ENCODE results near the gene ZC3H12C. TPM values are rescaled to one million over a fixed set of nuclear protein-coding genes. Genes with fewer than 3 reads are reported as not detected.

Gene ZC3H12C
- 85.3 and 89.4 TPM in 2 replicates for total RNA-seq (2013; cell fraction: nucleolus; rRNA removed)
- total RNA-seq (2014; rRNA removed) (4.5 and 5.2 TPM in 2 replicates), total RNA-seq (2014; rRNA removed; fragmentation: Illumina TruSeq; extraction: Trizol) (4.3 and 4.8 TPM in 2 replicates), total RNA-seq (2021) (6.9 and 7.4 TPM in 2 replicates), polyA plus RNA-seq (2011; rRNA removed) (31.0 and 33.4 TPM in 2 replicates), polyA plus RNA-seq (2014; fragmentation: Illumina TruSeq; extraction: Trizol) (5.0 and 6.1 TPM in 2 replicates), polyA plus RNA-seq (2014; fragmentation: Nextera tagmentation; extraction: Ambion mirVana) (under 1 TPM; 0.31 to 0.68 TPM), polyA plus RNA-seq (2014; rRNA removed) (2.7 and 3.0 TPM in 2 replicates), polyA plus RNA-seq (2016; fragmentation: Nextera tagmentation; extraction: Ambion mirVana) (under 1 TPM; 0.47 to 0.88 TPM), polyA minus RNA-seq (2011; rRNA and poly(A)+ RNA removed) (48.1 and 60.4 TPM in 2 replicates), Bru-seq, nascent RNA (percentile 88 among the genes with signal in this experiment), BruChase-seq, experiment 1, labeled RNA remaining after a 6-hour chase (percentile 86 among the genes with signal in this experiment), BruChase-seq, experiment 2, labeled RNA remaining after a 2-hour chase (percentile 86 among the genes with signal in this experiment)
- polyA plus RNA-seq (2011; ENCODE audit: low read depth), result 2.3 TPM
- 16.3 and 20.0 TPM in 2 replicates for polyA plus RNA-seq (2011; cell fraction: cytosol; rRNA removed)
- polyA plus RNA-seq (2011; cell fraction: nucleus; rRNA removed), result 50.0 and 63.9 TPM in 2 replicates
- 3.6 and 6.9 TPM in 2 replicates for polyA plus RNA-seq (2012)
- 12.0 and 14.9 TPM in 2 replicates for polyA minus RNA-seq (2011; cell fraction: cytosol; rRNA and poly(A)+ RNA removed)
- polyA minus RNA-seq (2011; cell fraction: nucleus; rRNA and poly(A)+ RNA removed), result 34.0 and 40.4 TPM in 2 replicates
- long read RNA-seq, experiment 1, result 0 reads
- long read RNA-seq, experiment 2, partial matches to known transcripts, result 1 of 8 reads
- long read RNA-seq, experiment 2, other reads (novel, unspliced or antisense), result 7 of 8 reads

- FAIRE-seq (no peak), ATAC-seq (peak; percentile 60), DNase-seq (ENCODE audit: low read depth, low spot score) (no peak)
- in situ Hi-C loops (cut with MboI), result no loop called here
- Histone ChIP-seq H3K27me3 (replicated peaks in 1 of 2; ENCODE audit: control insufficient read depth in 2 of 2, insufficient read depth in 2 of 2, low read length in 1 of 2) (no peaks in the 10 kb centered on the region), H3K36me3 (ENCODE audit: control insufficient read depth in 2 of 2, insufficient read depth in 2 of 2, low read length in 1 of 2) (no peaks in the 10 kb centered on the region), H3K27ac (ENCODE audit: control insufficient read depth, insufficient read depth) (peak within 1 kb of the TSS; percentile 75), H3K9ac (ENCODE audit: control insufficient read depth, insufficient read depth, low read length) (peak within 1 kb of the TSS; percentile 78), H4K20me1 (ENCODE audit: control insufficient read depth, insufficient read depth) (no peaks in the 10 kb centered on the region), H3K4me1 (ENCODE audit: control insufficient read depth, insufficient read depth, low read length) (peaks cover 21% of the 10 kb centered on the region), H3K79me2 (ENCODE audit: control insufficient read depth, insufficient read depth, low read length) (peaks cover 47% of the 10 kb centered on the region), H3K4me2 (ENCODE audit: control insufficient read depth, insufficient read depth) (peak within 1 kb of the TSS; percentile 87), H3K9me3 (replicated peaks; ENCODE audit: control insufficient read depth, insufficient read depth, low read length) (no peaks in the 10 kb centered on the region; the same call in 2 of the 3 replicates), H2AFZ (ENCODE audit: control insufficient read depth, low read depth, low read length) (peak within 1 kb of the TSS; percentile 61), H3K4me3 (peak within 1 kb of the TSS; percentile 72)
- ChIA-PET SMC1A (ENCODE audit: uncharacterized antibody, unreplicated experiment) (interaction anchor here (0.9 to 15.9 kb wide), 10 partner anchors 10 to 149 kb away, joined by 3 to 214 read pairs (median 4); no protein-coding TSS in a partner anchor), RAD21 (ENCODE audit: unreplicated experiment) (interaction anchor here (1.0 to 10.0 kb wide), 8 partner anchors 15 to 147 kb away, joined by 3 to 52 read pairs (median 14); no protein-coding TSS in a partner anchor), CTCF (interaction anchor here (0.7 to 4.1 kb wide), 7 partner anchors 15 to 146 kb away, joined by 3 to 22 read pairs (median 3); no protein-coding TSS in a partner anchor), POLR2A (interaction anchor here (2.0 to 4.4 kb wide), 4 partner anchors 15 to 122 kb away, joined by 4 to 28 read pairs (median 16); no protein-coding TSS in a partner anchor)
- WGBS (ENCODE audit: insufficient coverage, insufficient replicate concordance, low lambda C conversion rate, missing lambda C conversion rate), result under 1% methylated on average over 50 of the region's 110 CpGs
- BruUV-seq (replicated peaks), result no TSS peak
- intact Hi-C loops (cut with micrococcal nuclease; ENCODE audit: unreplicated experiment), result loop anchor here (1.0 to 10.0 kb wide), 4 partner anchors 65 to 342 kb away; no protein-coding TSS in a partner anchor
- TF ChIP-seq HCFC1 (IDR thresholded peaks at IDR 0.05; ENCODE audit: low read length) (no peak; the same call in 1 of the 2 replicates), RBBP5 (conservative IDR thresholded peaks at IDR 0.05) (no peak), EZH2 (IDR thresholded peaks at IDR 0.05; ENCODE audit: borderline replicate concordance, control insufficient read depth, low read depth, low read length) (no peak), CREM (IDR thresholded peaks at IDR 0.05; ENCODE audit: low read depth) (peak; percentile 19; the same call in 1 of the 2 replicates), POLR2AphosphoS5 (IDR thresholded peaks at IDR 0.05; ENCODE audit: low read length) (peak; percentile 72; the same call in 1 of the 2 replicates), ZNF622 (IDR thresholded peaks at IDR 0.05) (no peak), YBX1 (IDR thresholded peaks at IDR 0.05) (no peak), SMAD1 (IDR thresholded peaks at IDR 0.05; ENCODE audit: low read depth, partially characterized antibody) (no peak), BRCA1 (IDR thresholded peaks at IDR 0.05; ENCODE audit: low read depth, low read length) (0 out of 2 replicates have a peak, but pooled peaks have one; percentile 3), NFYB (IDR thresholded peaks at IDR 0.05; ENCODE audit: insufficient read depth, low read depth, low read length) (no peak), CBX5 (IDR thresholded peaks at IDR 0.05; ENCODE audit: low read depth) (peak; percentile 16; the same call in 1 of the 2 replicates), CHD1 (IDR thresholded peaks at IDR 0.05; ENCODE audit: low read depth, low read length) (peak; percentile 68; the same call in 1 of the 2 replicates), IRF5 (IDR thresholded peaks at IDR 0.05; ENCODE audit: borderline replicate concordance) (no peak; the same call in 1 of the 2 replicates), JUND (IDR thresholded peaks at IDR 0.05; ENCODE audit: low read depth, low read length) (no peak), HSF1 (IDR thresholded peaks at IDR 0.05; ENCODE audit: low read depth, low read length) (no peak), ATF7 (IDR thresholded peaks at IDR 0.05; ENCODE audit: low read depth) (no peak)
Measured at GRCh38 chr11:110092515-110093406, at the start of gene ZC3H12C. Gene ZC3H12C, plus strand, starts transcription at chr11:110093392. Its CDS starts 20 bp downstream, at chr11:110093412.
